Activated CD4-positive, alpha-beta memory T cell treated with anti-CD3 and anti-CD28 coated beads for 36 hours (primary cell): ENCODE measurements around the gene PLCB1. TPM values are rescaled to one million over a fixed set of nuclear protein-coding genes. Genes with fewer than 3 reads are reported as not detected.

Experiments used
- CTCF ChIA-PET: fragments of 350-600 bp; sonication (Branson Sonifier 250); formaldehyde crosslinking; loops from one replicate; lab custom pipeline; 2021; ENCODE audit warnings: antibody characterized with exemption, inconsistent platforms; lab: Charles Lee
- POLR2A ChIA-PET: fragments of 350-600 bp; sonication (Branson Sonifier 250); formaldehyde crosslinking; loops from one replicate; lab custom pipeline; 2021; ENCODE audit warnings: antibody characterized with exemption; lab: Charles Lee
- DNase-seq: peaks from one replicate; pipeline ENCODE4 v3.0.0-alpha.2; 2020
- H3K27ac Mint-ChIP-seq: one replicate; pipeline ENCODE4 v1.8.0; 2021; ENCODE audit warnings: mixed read lengths
- H3K27me3 Mint-ChIP-seq: one replicate; pipeline ENCODE4 v1.8.0; 2021; ENCODE audit warnings: mixed read lengths
- H3K36me3 Mint-ChIP-seq: one replicate; pipeline ENCODE4 v1.8.0; 2021; ENCODE audit warnings: mixed read lengths
- H3K4me1 Mint-ChIP-seq: one replicate; pipeline ENCODE4 v1.8.0; 2021; ENCODE audit warnings: low read depth, mixed read lengths
- H3K4me3 Mint-ChIP-seq: one replicate; pipeline ENCODE4 v1.8.0; 2021; ENCODE audit warnings: mild to moderate bottlenecking, mixed read lengths
- H3K9me3 Mint-ChIP-seq: one replicate; pipeline ENCODE4 v1.8.0; 2021; ENCODE audit warnings: mixed read lengths
- intact Hi-C: fragments of 100-400 bp; cut with micrococcal nuclease; formaldehyde crosslinking; loops from one replicate; pipeline ENCODE4 v1.15.1; 2023
- total RNA-seq, 2 experiments: library from RNA; stranded (reverse); gene quantifications; one replicate each; pipeline ENCODE4 v1.2.3, GENCODE V29; 2021

PLCB1 gene
- total RNA-seq, 2 experiments from 2014 or later, result 3.9 to 4.0 TPM

DNA sequence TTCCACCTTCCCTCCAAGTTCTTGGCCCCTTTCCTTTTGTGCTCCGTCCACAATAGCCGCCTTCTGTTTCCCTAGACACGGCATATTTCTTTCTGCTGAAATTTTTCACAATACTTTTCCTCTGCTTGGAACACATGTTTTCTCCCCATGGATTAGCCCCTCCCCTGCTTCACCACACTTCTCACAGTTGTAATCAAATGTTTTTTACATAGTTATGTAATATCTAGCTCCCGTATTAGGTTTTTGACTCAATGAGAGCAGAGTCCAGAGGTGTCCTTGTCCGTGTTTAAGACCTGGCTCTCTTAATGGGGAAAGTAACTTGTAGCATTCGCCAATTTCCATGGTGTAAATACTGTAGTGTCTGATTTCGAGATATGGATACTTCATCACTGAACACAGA, 34.7 kb downstream of the PLCB1 start:
- Mint-ChIP-seq H3K9me3 (no peaks in the 10 kb centered on the region), H3K4me1 (peaks cover 1% of the 10 kb centered on the region), H3K4me3 (no peak overlapping the region), H3K27ac (no peak overlapping the region), H3K36me3 (no peaks in the 10 kb centered on the region), H3K27me3 (no peaks in the 10 kb centered on the region)
- intact Hi-C loops, result no loop called here
- ChIA-PET CTCF (no interaction called here), POLR2A (no interaction called here)
- no peak for DNase-seq

DNA sequence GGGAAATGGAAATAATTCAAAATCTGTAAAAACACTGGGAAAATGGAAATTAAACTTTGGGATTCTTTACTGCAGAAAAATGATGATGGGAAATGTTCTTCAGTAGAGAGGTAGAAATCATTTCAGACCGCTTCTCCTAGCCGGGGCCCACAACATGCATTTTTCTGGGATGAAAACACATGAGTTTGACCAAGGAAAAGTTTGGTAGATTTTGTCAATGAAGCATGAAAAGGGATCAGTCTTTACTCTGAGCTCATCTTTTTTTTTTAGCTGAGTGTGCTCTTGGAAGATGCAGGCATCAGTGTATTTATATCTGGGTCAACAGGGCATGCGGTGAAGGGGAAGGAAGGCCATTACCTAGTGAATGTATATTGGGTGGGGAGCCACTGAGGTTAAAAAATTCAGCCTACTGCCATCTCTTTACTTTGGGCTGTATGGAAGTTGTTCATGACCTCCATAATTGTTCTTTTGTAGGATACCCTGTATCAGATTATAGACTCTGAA, 36.8 kb downstream of the PLCB1 start:
- Mint-ChIP-seq H3K36me3 (no peaks in the 10 kb centered on the region), H3K4me1 (no peaks in the 10 kb centered on the region), H3K27me3 (no peaks in the 10 kb centered on the region), H3K4me3 (no peak overlapping the region), H3K27ac (no peak overlapping the region), H3K9me3 (no peaks in the 10 kb centered on the region)
- ChIA-PET CTCF (no interaction called here), POLR2A (no interaction called here)
- no peak for DNase-seq
- intact Hi-C loops, result no loop called here

DNA sequence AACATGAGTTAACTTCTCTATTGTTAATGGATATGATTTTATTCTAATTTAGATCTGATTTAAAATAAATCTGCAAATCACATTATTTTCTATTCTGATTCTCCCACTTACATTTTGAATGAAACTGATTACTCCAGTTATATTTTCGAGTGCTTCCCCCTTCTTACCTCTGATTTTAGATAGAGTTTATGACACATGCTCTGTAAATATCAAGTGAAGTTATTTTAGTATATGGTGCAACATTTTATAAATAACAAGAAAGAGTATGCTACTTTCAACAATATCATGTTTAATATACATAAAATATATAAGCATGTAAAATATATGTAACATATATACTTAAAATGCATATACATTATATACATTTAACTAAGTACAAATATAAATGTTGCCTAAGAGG, 38.9 kb downstream of the PLCB1 start:
- H3K27me3 Mint-ChIP-seq, result no peaks in the 10 kb centered on the region
- POLR2A ChIA-PET, result no interaction called here
- no peaks in the 10 kb centered on the region for H3K4me1 Mint-ChIP-seq
- H3K9me3 Mint-ChIP-seq, result no peaks in the 10 kb centered on the region
- intact Hi-C loops, result no loop called here
- H3K4me3 Mint-ChIP-seq, result no peak overlapping the region
- no peak overlapping the region for H3K27ac Mint-ChIP-seq
- H3K36me3 Mint-ChIP-seq, result no peaks in the 10 kb centered on the region
- no peak for DNase-seq
- CTCF ChIA-PET, result no interaction called here

DNA sequence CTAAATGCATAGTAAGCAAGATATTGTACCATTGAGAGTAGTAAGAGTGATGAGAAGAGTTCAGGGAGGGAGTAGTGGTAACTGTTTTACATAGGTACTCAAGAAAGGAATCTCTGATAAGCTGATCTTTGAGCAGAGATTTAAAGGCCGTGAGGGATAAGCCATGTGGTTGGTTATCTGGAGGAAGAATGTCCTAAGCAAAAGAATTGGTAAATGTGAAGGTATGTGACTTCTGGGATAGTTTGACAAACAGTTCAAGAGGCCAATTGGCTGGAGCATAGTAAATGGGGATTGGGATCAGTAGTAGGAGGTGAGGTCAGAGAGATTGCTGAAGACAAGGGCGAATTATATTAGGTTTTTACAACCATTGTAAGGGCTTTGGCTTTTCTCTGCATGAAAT, 40.1 kb downstream of the PLCB1 start:
- ChIA-PET POLR2A (no interaction called here), CTCF (no interaction called here)
- Mint-ChIP-seq H3K4me3 (no peak overlapping the region), H3K27me3 (no peaks in the 10 kb centered on the region), H3K4me1 (no peaks in the 10 kb centered on the region), H3K27ac (no peak overlapping the region), H3K36me3 (no peaks in the 10 kb centered on the region), H3K9me3 (no peaks in the 10 kb centered on the region)
- no peak for DNase-seq
- intact Hi-C loops, result no loop called here

DNA sequence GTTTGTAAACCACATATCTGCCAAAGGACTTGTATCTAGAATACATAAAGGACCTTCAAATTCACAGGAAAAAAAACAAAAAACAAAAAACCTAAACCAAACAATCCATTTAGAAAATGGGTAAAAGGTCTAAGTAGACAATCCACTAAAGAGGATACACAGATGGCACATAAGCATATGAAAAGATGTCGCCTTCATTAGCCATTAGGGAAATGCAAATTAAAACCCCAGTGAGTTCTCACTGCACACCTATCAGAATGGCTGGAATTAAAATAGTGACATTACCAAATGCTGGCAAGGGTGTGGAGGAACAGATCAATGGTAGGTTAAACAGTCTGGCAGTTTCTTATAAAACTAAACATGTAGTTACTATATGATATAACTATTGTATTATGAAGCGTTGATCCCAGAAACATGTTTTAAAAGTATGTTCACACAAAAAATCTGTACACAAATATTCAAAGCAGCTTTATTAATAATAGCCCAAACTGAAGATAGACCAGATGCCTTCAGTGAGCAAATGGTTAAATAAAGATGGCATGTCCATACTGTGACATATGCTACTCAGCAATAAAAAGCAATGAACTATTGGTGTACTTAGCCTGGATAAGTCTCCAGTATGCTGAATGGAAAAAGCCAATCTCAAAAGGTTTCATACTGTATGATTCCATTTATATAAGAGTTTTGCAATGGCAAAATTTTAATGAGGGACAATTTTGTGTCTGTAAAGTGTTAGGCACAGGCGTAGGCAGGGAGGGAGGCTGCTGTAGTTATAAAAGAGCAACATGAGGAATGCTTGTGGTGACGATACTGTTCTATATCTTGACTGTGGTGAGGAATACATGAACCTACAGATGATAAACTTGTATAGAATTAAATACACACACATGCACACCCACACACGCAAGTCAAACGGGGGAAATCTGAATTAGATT, 43.9 kb downstream of the PLCB1 start:
- ChIA-PET POLR2A (no interaction called here), CTCF (no interaction called here)
- H3K4me3 Mint-ChIP-seq, result no peak overlapping the region
- no peak overlapping the region for H3K27ac Mint-ChIP-seq
- intact Hi-C loops, result no loop called here
- no peaks in the 10 kb centered on the region for H3K27me3 Mint-ChIP-seq
- H3K4me1 Mint-ChIP-seq, result no peaks in the 10 kb centered on the region
- DNase-seq, result no peak
- H3K36me3 Mint-ChIP-seq, result no peaks in the 10 kb centered on the region
- no peaks in the 10 kb centered on the region for H3K9me3 Mint-ChIP-seq

DNA sequence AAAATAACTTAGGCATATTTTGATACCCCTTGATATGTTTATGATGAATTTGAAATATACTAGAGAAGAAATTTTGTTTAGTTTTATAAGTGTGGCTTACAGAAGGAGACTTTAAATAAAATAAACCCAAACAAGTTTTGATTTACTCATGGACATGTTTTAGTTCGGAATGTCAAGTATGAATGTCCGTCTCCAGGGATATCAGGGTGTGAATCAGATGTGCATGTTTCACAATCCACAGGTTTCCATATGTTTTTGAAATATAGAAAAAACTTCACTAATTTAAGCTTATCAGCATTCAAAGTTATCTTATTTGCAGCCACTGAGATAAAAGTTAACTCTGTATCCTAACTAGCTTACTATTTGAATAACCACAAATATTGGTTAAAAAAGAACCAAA, 51.5 kb downstream of the PLCB1 start:
- no peak for DNase-seq
- CTCF ChIA-PET, result no interaction called here
- no peak overlapping the region for H3K27ac Mint-ChIP-seq
- no peaks in the 10 kb centered on the region for H3K27me3 Mint-ChIP-seq
- no peaks in the 10 kb centered on the region for H3K36me3 Mint-ChIP-seq
- POLR2A ChIA-PET, result no interaction called here
- no peaks in the 10 kb centered on the region for H3K9me3 Mint-ChIP-seq
- intact Hi-C loops, result no loop called here
- H3K4me3 Mint-ChIP-seq, result no peak overlapping the region
- H3K4me1 Mint-ChIP-seq, result no peaks in the 10 kb centered on the region

DNA sequence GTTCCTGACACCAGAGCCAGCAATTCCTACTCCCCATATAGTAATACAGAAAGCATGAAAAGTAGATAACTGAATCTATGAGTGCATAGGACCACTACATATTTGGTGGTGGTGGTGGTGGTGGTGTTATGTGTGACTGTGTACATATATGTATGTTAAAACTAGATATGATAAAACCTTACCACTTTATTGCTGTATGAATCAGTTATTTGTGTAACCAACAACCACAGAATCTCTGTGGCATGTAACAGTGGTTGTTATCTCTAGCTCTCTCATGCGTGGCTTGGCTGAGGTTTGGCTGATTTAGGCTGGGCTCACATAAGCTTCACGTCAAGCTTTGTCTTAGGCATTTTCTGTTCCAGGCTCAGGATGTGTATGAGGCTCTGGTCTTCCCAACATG, 55.7 kb downstream of the PLCB1 start:
- H3K27me3 Mint-ChIP-seq, result no peaks in the 10 kb centered on the region
- intact Hi-C loops, result no loop called here
- ChIA-PET CTCF (no interaction called here), POLR2A (no interaction called here)
- no peaks in the 10 kb centered on the region for H3K4me1 Mint-ChIP-seq
- no peak overlapping the region for H3K27ac Mint-ChIP-seq
- no peaks in the 10 kb centered on the region for H3K36me3 Mint-ChIP-seq
- no peak overlapping the region for H3K4me3 Mint-ChIP-seq
- H3K9me3 Mint-ChIP-seq, result no peaks in the 10 kb centered on the region
- DNase-seq, result no peak

DNA sequence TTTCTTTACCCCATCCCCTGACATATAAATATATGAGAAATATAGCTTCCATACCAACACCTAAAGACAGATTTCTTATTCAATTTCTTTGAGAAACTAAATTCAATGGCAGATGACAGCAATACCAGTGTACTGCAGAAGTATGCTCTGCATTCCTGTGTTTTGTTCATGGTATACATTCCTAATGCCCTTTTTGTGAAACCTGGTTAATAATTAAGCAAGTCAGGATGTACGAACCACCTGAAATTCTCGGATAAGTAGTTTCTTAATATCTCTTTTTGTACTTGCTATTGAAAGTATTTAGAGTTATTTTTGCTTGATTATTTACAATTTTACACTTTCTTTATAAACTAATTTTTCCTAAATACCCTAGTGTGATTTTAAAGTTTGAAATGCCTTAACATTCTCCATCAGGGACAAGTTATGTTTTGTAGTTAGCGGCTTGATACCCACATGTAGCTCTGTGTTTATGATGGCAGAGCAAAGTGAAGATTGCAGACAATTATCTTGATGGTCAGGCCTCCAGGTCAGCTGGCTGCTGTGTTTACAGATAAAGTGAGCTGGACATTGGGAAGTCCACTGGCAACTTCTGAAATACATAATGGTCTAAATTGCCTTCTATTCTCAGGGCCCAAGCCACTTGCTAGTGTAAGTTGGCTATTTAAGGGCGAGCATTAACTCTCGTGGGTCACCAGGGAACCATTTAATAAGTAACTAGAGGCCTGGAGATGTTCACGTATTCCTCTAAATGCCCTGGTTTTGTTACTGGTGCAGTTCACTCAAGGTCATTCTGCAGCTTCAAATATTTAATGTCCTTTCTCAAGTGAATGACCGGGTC, 58.2 kb downstream of the PLCB1 start:
- H3K9me3 Mint-ChIP-seq, result peaks cover 9% of the 10 kb centered on the region
- H3K27me3 Mint-ChIP-seq, result no peaks in the 10 kb centered on the region
- no peak overlapping the region for H3K4me3 Mint-ChIP-seq
- no peak overlapping the region for H3K27ac Mint-ChIP-seq
- intact Hi-C loops, result no loop called here
- no peaks in the 10 kb centered on the region for H3K4me1 Mint-ChIP-seq
- DNase-seq, result no peak
- H3K36me3 Mint-ChIP-seq, result peaks cover 2% of the 10 kb centered on the region
- POLR2A ChIA-PET, result no interaction called here
- CTCF ChIA-PET, result no interaction called here

DNA sequence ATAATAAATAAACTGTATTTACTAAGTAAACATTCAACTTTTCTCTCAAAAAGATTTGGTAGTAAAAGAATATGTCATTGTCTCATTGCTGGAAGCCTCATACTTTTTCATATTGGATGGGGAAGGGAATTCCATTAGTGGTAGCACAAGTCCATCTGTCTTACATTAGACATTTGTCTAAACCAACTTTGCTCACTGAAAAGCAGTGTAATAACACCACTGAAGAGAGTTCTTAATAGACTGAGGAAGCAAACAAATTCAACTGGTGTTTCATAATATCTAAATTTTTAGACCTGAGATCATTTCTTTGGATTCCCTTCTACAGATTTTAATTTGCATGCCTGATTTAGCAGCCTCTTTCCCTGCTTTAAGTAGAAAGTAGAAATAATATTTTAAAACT, 62.7 kb downstream of the PLCB1 start:
- Mint-ChIP-seq H3K4me1 (no peaks in the 10 kb centered on the region), H3K4me3 (no peak overlapping the region), H3K27me3 (no peaks in the 10 kb centered on the region), H3K27ac (no peak overlapping the region), H3K9me3 (peaks cover 13% of the 10 kb centered on the region), H3K36me3 (peaks cover 2% of the 10 kb centered on the region)
- intact Hi-C loops, result no loop called here
- ChIA-PET POLR2A (no interaction called here), CTCF (interaction anchor here (1.0 kb wide), 1 partner anchor 79 kb away, joined by 4 read pairs; no protein-coding TSS in a partner anchor)
- DNase-seq, result no peak

DNA sequence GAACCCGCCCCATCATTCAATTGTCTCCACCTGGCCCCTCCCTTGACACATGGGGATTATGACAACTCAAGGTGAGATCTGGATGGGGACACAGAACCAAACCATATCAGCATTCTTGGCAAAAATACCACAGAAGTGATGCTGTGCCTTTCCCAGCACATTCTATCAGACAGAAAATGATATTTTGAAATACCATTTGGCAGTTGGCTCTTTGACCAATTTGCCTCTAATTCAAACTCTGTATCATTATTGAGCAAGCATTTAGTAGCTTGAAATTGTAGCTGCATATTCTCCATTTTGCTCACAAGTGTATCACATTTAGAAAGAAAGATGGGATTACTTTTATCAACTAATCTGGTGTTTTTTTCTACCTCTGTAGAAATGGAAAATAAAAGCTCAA, 64.0 kb downstream of the PLCB1 start:
- Mint-ChIP-seq H3K27me3 (no peaks in the 10 kb centered on the region), H3K36me3 (peaks cover 2% of the 10 kb centered on the region), H3K4me1 (no peaks in the 10 kb centered on the region), H3K9me3 (peaks cover 13% of the 10 kb centered on the region), H3K27ac (no peak overlapping the region), H3K4me3 (no peak overlapping the region)
- intact Hi-C loops, result no loop called here
- ChIA-PET POLR2A (no interaction called here), CTCF (no interaction called here)
- no peak for DNase-seq

DNA sequence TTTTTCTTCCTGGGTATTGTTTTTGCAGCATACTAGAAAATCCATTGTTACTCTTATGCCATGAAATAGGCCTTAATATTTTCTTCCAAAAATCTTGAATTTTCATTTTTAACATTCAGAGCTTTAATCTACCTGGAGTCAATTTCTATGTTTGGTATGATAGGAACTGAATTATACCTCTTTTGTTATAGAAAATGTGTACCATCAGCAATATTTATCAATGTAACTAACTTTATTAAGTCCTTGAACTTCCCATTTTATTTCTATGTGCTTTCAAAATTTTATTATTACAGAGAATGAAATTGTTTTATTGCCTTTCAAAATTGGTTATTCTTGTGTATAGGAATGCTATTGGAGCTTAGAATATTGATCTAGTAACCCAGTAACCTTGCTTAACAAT, 68.2 kb downstream of the PLCB1 start:
- Mint-ChIP-seq H3K9me3 (peaks cover 4% of the 10 kb centered on the region), H3K27me3 (no peaks in the 10 kb centered on the region), H3K4me1 (no peaks in the 10 kb centered on the region), H3K36me3 (no peaks in the 10 kb centered on the region), H3K27ac (no peak overlapping the region), H3K4me3 (no peak overlapping the region)
- ChIA-PET POLR2A (no interaction called here), CTCF (no interaction called here)
- intact Hi-C loops, result no loop called here
- no peak for DNase-seq

DNA sequence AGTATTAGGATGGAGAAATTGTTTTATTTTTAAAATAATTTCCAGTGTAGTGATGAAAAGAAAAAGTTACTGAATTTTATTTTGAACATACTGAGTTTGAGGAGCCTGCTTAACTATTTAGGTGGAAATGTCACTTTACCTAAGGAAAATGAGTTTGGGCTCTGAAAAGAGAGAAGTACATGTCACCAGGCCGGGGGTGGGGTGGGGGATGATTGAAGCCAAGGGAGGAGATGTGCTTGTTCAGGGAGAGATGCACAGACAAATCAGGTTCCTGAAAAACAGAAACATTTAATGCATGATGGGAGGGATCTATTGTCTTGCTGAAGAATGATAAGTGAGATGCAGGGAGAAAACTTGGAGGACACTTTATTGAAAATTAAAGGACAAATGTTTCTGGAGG, 71.3 kb downstream of the PLCB1 start:
- H3K4me1 Mint-ChIP-seq, result no peaks in the 10 kb centered on the region
- H3K27ac Mint-ChIP-seq, result no peak overlapping the region
- intact Hi-C loops, result no loop called here
- ChIA-PET POLR2A (no interaction called here), CTCF (no interaction called here)
- no peak for DNase-seq
- H3K27me3 Mint-ChIP-seq, result peaks cover 4% of the 10 kb centered on the region
- no peaks in the 10 kb centered on the region for H3K36me3 Mint-ChIP-seq
- no peaks in the 10 kb centered on the region for H3K9me3 Mint-ChIP-seq
- H3K4me3 Mint-ChIP-seq, result no peak overlapping the region
